ENCODE data around the gene FMO5.
"Not testable (repeated sequence)": the region's sequence is repeated elsewhere in the genome, so short reads cannot be mapped to it uniquely, and the experiment has no call there.

Gene FMO5

DNA sequence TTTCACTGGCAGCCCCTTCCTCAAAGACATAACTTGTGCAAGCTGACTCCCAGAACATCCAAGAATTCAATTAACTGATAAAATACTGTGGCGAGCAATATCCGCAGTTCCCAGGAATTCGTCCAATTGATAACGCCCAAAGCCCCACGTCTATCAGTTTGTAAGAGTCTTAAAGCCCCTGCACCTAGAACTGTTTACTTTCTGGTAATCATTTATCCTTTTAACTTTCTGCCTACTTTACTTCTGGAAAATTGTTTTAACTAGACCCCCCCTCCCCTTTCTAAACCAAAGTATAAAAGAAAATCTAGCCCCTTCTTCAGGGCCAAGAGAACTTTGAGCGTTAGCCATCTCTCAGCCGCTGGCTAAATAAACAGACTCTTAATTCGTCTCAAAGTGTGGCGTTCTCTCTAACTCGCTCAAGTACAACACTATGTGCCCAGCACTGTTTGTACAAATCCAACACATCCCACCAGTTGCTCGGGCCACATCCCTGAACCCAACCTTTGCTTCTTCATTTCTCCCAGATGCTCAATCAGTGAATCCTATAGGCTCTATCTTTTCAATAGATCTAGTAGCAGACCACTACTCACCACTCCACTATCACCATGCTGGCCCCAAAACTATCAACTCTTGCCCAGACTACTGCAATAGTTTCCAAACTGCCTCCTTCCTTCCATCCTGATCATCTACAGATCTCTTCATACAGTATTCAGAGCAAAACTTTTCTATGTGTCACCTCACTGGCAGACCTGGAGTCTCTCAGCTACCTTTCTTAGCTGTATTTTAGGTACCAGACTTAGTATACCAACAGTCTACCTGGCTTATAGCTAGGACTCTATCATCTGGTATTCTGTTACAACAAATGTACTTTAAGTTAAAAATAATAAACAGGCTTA lies 14.0 kb upstream of the FMO5 start:
- DNase-seq (ENCODE audit: low read depth) = no peak

DNA sequence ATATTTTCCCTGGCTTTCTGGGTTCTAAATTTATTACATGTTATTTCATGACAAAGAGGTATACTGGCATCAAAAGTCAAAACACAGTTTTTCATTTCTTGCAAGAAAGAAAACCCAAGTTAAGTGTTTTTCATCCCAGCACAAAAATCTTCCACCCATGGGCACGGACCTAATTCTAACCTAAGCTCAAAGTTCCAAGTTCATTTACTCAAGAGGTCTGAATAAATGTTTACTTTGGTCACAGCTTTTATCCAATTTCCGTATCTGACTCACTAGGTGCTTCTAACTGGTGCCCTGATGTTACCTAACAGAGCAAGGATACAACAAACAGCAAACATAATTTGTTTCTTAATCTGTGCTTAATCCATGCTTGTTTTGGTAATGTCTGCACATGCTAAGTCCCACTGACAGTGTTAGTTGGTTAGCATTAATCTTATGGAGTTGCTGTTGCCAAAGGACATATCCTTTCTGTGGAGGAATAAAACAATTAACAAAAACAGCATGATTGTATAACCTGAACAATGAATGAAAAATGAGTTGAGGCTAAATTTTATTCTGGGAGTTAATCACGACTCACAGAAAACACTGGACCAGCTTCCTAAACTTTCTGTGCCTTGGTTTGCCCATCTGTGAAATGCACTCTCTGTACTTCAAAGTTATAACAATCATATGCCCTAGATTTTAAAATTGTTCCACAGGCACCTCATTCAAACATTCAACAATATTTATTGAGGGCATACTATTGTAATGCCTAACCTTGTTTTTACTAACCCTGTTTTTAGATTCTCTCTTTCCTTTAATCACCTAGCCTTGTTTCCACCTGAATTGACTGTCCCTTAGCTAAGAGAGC lies 13.1 kb upstream of the FMO5 start:
- DNase-seq (ENCODE audit: low read depth) = peak; percentile 4

DNA sequence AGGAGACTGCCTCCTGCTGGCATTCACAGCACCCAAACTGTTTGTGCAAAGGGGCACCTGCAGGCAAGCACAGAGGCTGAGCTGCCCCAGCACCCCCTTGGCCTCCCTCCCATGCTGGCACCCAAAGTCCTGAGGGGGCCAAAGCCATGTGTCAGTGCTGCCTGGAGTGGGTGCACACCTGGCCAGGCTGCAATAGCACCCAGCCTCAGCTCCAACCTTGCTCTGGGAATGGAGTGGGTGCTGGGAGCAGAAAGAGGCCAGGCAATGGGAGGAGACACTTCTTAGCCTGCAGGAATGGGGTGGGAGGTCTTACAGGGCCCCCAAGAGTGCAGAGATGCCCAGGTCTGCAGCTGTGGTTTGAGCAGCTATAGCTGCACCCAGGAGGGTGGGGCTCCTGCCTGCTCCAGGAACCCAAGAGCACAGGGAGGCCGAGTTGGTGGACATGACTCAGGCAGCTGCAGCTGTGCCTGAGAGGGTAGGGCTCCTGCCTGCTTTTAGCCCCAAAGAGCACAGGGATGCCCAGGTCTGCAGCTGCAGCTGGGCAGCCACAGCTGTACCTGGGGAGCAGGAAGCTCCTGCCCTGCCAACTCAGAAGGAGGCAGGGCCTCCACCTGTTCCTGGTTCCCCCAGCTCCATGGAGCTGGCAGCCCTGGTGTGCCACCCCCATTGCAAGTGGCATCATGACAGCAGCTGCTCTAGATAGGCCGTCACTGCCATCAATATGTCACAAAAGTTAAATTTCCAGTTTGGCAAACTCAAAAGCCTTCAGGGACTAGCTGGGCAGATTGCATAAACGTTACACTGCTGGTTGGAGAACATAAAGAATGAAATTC lies 12.0 kb upstream of the FMO5 start:
- DNase-seq (ENCODE audit: low read depth) = no peak

GRCh38 chr1:147236448-147236847 lies 11.3 kb upstream of the FMO5 start:
- no peak for DNase-seq (ENCODE audit: low read depth)

DNA sequence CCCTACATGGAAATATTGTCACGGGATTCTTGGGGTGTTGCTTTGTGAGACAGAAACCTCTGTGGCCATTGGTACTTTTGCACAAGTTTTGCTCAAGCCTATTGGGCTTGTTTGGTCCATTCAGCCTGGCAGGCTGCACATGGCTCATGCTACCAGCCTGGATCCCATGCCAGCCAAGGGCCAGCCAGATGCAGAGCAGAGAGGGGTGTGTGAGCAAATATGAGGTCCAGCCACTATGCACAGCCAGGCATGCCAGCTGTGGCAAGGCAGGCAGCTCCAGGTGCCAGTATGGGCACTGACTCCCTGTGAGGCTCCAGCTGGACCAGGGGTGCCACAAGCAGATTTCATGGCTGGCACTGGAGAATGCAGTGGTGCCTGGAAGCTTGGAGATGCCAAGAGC lies 10.7 kb upstream of the FMO5 start:
- DNase-seq (ENCODE audit: low read depth) = no peak

GRCh38 chr1:147233903-147234302 lies 8.8 kb upstream of the FMO5 start:
- DNase-seq (ENCODE audit: low read depth) = not testable (repeated sequence)

- DNase-seq (ENCODE audit: low read depth) = not testable (repeated sequence)
These were observed 5.9 kb upstream of the FMO5 start for GRCh38 chr1:147231032-147231431.

DNA sequence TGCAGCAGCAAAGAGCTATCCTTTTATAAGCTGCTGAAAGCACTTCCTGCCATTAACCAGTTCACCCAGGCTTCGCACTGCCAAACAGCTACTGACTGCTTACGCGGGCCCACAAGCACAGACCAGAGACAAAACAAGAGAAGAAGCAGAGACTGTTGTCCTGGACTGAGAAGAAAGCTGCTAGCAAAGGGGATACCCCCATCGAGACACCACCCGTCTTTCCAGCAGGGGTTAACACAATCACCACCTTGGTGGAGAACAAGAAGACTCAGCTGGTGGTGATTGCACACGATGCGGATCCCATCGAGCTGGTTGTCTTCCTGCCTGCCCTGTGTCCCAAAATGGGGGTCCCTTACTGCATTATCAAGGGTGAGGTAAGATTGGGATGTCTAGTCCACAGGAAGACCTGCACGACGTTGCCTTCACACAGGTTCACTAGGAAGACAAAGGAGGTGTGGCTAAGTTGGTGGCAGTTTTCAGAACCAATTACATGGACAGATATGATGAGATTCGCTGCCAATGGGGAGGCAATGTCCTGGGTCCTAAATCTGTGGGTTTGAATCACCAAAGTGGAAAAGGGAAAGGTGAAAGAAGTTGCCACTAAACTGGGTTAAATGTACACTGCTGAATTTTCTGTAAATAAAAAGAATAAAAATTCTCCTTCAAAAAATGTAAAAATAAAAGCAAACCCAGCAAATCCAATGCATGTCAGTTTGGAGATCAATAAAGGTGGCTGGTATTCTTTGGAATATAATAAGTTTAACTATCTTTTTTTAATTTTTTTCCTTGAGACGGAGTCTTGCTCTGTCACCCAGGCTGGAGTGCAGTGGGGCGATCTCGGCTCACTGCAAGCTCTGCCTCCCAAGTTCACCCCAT lies 1.2 kb downstream of the FMO5 start:
- DNase-seq (ENCODE audit: low read depth) = no peak

- DNase-seq (ENCODE audit: low read depth) = no peak
These were observed 6.5 kb downstream of the FMO5 start for GRCh38 chr1:147218606-147219005.

DNA sequence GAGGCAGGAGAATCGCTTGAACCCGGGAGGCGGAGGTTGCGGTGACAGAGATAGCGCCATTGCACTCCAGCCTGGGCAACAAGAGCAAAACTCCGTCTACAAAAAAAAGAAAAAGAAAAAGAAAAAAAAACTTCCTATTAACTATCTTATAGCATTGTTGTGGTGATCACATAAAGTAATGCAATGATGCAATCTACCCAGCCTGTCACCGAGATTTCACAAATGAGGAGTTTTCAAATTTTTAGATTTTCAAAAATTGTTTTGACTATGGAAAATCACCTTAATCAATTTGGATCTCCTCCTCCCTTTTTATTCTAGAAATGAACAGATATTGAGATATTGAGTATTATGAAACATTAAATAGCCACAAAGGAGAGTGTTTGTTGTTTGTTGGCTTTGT lies 8.0 kb downstream of the FMO5 start:
- no peak for DNase-seq (ENCODE audit: low read depth)

- DNase-seq (ENCODE audit: low read depth) = no peak
These were observed 9.0 kb downstream of the FMO5 start for GRCh38 chr1:147216124-147216523.

- no peak for DNase-seq (ENCODE audit: low read depth)
These were observed 9.6 kb downstream of the FMO5 start for GRCh38 chr1:147215540-147215916.

DNA sequence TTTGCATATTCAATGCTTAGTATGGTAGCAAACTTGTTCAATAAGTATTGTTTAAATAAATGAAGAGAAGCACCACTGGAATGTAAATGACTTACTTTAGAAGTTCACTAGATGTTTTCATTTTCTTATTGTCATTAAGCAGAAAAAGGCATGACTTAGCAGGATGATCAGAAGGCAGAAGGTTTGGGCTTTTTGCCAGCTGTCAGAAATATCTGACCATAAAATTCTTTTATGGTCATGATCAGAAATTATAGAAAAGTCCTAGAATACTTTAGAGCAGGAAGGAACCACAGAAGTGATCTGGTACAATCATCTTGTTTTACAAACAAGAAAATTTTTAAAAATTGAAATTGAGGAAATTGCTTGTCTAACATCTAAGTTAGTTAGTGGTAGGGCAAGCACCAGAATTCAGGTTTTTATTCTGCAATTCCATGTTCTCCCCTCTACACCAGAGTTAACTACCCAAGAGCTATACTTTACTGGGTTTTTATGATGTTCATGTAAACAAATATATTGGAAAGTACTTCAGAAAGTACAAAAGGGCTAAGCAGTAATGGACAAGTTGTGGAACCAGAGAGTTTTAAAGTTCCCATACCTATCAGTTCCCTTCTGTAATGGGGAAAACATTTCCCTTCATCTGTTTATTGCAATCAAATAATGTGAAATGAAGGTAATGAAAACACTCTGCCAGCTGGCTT lies 10.1 kb downstream of the FMO5 start:
- DNase-seq (ENCODE audit: low read depth) = no peak

GRCh38 chr1:147214325-147214724 lies 10.8 kb downstream of the FMO5 start:
- no peak for DNase-seq (ENCODE audit: low read depth)

DNA sequence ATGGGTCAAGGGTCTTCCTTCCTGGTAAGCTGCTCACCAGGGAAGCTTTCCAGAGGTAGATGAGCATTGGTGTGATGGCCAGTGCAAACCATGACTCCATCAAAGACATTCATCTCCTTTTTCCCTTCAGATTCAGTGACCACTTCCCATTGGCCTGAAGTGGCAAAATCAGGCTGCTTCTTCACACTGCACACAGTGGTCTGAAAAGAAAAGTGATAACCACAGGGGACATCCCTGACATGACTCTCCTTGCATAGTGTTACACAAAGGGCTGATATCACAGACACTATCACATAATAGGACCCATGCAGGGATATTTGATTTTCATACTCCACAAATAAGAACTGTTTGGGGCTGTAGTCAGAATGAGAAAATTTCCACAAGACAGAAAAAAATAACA lies 11.9 kb downstream of the FMO5 start:
- no peak for DNase-seq (ENCODE audit: low read depth)

GRCh38 chr1:147211577-147211976 lies 13.6 kb downstream of the FMO5 start:
- DNase-seq (ENCODE audit: low read depth) = no peak

DNA sequence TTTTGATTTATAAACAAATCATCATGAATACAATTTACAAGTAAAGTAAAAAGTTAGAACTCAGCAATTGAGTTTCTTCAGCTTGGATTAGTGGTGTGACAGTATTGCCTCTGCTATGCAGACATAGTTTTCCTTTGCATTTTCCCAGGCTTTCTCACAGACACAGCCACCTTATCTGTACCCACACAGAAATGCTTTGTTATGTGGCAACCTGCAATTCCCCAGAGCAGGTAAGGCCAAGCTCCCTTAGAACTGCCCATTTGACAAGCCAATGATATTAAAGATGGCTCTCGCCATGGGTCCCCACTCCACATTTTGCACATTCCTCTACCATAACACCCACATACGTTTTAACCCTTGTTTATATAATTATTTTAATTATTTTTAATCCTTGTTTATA lies 14.2 kb downstream of the FMO5 start:
- no peak for DNase-seq (ENCODE audit: low read depth)

DNA sequence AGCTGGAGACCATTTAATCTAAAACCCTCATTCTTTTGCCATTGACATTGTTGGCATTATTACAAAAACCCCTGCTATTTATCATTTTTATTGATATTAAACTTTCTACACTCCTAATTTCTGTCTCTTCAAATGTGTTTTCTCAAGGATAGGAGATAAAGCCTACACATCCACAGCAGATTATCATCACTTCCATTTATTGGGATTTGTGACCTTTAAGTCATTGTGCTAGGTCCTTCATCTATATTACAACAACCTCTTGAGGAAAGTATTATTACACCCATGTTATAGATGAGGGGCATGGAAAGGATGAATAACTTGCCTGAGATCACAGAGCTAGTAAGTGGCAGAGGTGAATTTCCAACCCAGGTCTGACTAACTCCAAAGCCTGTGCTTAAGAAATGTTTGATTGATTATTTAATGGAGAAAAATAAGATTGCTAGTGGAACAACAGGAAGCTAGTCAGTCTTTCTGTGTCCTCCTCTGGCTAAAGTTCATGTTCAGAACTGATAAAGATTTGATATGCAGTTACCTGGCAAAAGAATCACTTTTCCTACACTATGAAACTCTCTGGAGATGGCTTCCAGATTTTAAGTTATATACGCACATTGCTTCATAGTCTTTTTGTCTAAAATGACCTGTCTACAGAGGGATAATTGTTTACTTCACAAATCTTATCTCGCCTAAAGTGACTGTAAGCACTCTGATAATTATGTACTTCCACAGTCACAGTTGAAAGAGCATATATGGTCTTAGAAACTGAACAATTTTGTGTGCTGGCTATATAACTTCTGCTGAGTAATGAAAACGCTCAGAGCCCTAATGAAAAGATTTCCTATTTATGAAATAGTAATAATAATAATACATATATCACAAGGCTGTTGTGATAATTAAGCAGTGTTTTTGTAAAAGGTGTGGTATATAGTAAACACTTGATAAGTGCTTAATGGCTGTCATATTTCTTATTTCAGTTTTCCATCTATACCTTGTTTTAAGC lies 15.0 kb downstream of the FMO5 start:
- no peak for DNase-seq (ENCODE audit: low read depth)

- DNase-seq (ENCODE audit: low read depth) = no peak
These were observed 16.5 kb downstream of the FMO5 start for GRCh38 chr1:147208619-147209018.

All from ELR (cell line).